Measurements from ENCODE around the gene CNGB1. TPM values are rescaled to one million over a fixed set of nuclear protein-coding genes. Genes with fewer than 3 reads are reported as not detected.

CNGB1 gene
- total RNA-seq, 1 experiment from 2014 or later = not detected

DNA sequence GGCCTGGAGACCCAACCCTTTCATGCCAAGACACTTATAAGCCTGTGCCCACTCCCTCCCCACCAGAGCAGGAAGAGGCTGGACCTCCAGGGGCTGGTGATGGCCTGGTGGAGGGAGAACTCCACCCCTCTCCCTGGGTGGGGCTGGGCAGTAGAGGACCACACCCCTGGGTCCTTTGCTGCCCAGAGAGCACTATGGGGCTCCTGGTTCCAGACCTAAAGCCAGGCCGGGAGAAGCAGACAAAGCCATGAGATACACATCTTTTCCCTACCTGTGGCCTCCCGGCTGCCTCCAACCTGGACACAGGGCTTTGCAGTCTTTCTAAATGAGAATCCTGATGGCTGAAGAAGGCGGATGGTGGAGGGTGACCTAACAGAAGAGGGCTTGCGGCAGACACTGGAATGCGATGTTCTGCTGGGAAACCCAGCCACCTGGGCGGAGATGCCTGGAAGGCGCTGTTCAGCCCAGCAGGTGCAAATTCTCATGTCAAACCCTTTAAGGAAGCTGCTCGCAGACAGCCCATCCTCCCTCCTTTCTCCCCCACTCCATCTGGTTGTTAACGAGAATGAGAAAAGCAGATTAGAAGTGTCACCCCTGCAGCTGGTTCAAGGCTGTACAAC, 124.7 kb downstream of the CNGB1 start:
- BruUV-seq (replicated peaks) = no TSS peak
- Histone ChIP-seq H3K4me1 (ENCODE audit: control insufficient read depth in 1 of 2, insufficient read depth in 2 of 2, low read length in 2 of 2) (peaks cover 2 to 6% of the 10 kb centered on the region in 2 experiments; a peak in 2 of 4 replicates), H3K9me3 (ENCODE audit: control insufficient read depth in 1 of 2, insufficient read depth in 1 of 2, low read depth in 1 of 2, low read length in 2 of 2) (no peaks in the 10 kb centered on the region), H3K4me3 (replicated peaks in 1 of 2; ENCODE audit: low read depth in 1 of 2, low read length in 2 of 2) (no peak overlapping the region), H3K4me2 (ENCODE audit: low read length) (no peak overlapping the region), H3K36me3 (ENCODE audit: control insufficient read depth in 1 of 2, insufficient read depth in 2 of 2, low read length in 2 of 2) (no peaks in the 10 kb centered on the region), H3K79me2 (ENCODE audit: insufficient read depth, low read length) (no peaks in the 10 kb centered on the region), H3K9me2 (ENCODE audit: insufficient read depth) (no peaks in the 10 kb centered on the region), H4K20me1 (ENCODE audit: insufficient read depth) (no peaks in the 10 kb centered on the region), H2AFZ (ENCODE audit: low read depth, low read length, poor library complexity, severe bottlenecking) (no peak overlapping the region), H3K27ac (ENCODE audit: low read depth, low read length) (no peak overlapping the region), H3K9ac (ENCODE audit: low read length) (no peak overlapping the region), H3K27me3 (ENCODE audit: insufficient read depth, low read length) (no peaks in the 10 kb centered on the region)
- no peak for TF ChIP-seq EZH2phosphoT487 (IDR thresholded peaks at IDR 0.05; ENCODE audit: borderline replicate concordance)
- no peak for TF ChIP-seq FOSL1 (IDR thresholded peaks at IDR 0.05; ENCODE audit: low read depth)
- TF ChIP-seq POLR2AphosphoS5 (IDR thresholded peaks at IDR 0.05; ENCODE audit: low read depth, low read length) = no peak
- no peak for TF ChIP-seq JUND (IDR thresholded peaks at IDR 0.05)
- TF ChIP-seq SRF (IDR thresholded peaks at IDR 0.05; ENCODE audit: low read depth) = no peak
- TF ChIP-seq EGR1 (IDR thresholded peaks at IDR 0.05; ENCODE audit: low read depth) = no peak
- no peak for TF ChIP-seq TCF7L2 (IDR thresholded peaks at IDR 0.05; ENCODE audit: borderline replicate concordance, extremely low read depth, insufficient read depth, insufficient read length)
- no peak for TF ChIP-seq SIN3A (IDR thresholded peaks at IDR 0.05; ENCODE audit: low read depth)
- TF ChIP-seq CEBPB (IDR thresholded peaks at IDR 0.05; ENCODE audit: low read depth) = no peak
- TF ChIP-seq SP1 (IDR thresholded peaks at IDR 0.05; ENCODE audit: low read depth) = no peak
- no peak for TF ChIP-seq ELF1 (IDR thresholded peaks at IDR 0.05; ENCODE audit: borderline replicate concordance, low read depth)
- ChIA-PET CTCF (no interaction called here), POLR2A (no interaction called here), RAD21 (ENCODE audit: low non-redundant PET in 1 of 2, low total read pairs in 2 of 2, uncharacterized antibody in 2 of 2, unreplicated experiment in 2 of 2) (no interaction called here)
- intact Hi-C loops (cut with micrococcal nuclease) = no loop called here
- ATAC-seq = peak; percentile 44
- DNase-seq (ENCODE audit: low read depth, low spot score) = no peak

DNA sequence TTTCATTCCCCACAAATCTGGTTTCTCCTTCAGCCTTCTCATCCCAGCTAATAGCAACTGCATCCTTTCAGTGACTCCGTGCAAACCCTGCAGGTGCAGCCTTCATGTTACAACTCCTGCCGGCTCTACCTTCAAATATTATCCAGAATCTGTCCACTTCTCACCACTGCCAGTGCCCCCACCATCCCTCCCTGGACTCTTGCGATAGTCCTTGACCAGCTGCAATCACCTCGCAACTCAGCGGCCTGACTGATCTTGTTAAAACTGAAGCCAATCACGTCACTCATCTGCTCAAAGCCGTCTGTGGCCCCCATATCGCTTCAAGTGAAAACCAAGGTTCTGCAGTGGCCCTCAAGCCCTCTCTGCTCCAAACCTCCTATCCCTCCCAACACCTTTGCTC, 125.8 kb downstream of the CNGB1 start:
- Histone ChIP-seq H3K9ac (ENCODE audit: low read length) (no peak overlapping the region), H3K27ac (ENCODE audit: low read depth, low read length) (no peak overlapping the region), H3K4me2 (ENCODE audit: low read length) (no peak overlapping the region), H3K9me2 (ENCODE audit: insufficient read depth) (no peaks in the 10 kb centered on the region), H3K9me3 (ENCODE audit: control insufficient read depth in 1 of 2, insufficient read depth in 1 of 2, low read depth in 1 of 2, low read length in 2 of 2) (no peaks in the 10 kb centered on the region), H4K20me1 (ENCODE audit: insufficient read depth) (no peaks in the 10 kb centered on the region), H3K4me3 (replicated peaks in 1 of 2; ENCODE audit: low read depth in 1 of 2, low read length in 2 of 2) (no peak overlapping the region), H3K27me3 (ENCODE audit: insufficient read depth, low read length) (no peaks in the 10 kb centered on the region), H3K36me3 (ENCODE audit: control insufficient read depth in 1 of 2, insufficient read depth in 2 of 2, low read length in 2 of 2) (no peaks in the 10 kb centered on the region), H3K4me1 (ENCODE audit: control insufficient read depth in 1 of 2, insufficient read depth in 2 of 2, low read length in 2 of 2) (peaks cover 2 to 6% of the 10 kb centered on the region in 2 experiments; a peak in 2 of 4 replicates), H2AFZ (ENCODE audit: low read depth, low read length, poor library complexity, severe bottlenecking) (no peak overlapping the region), H3K79me2 (ENCODE audit: insufficient read depth, low read length) (no peaks in the 10 kb centered on the region)
- ATAC-seq (no peak), DNase-seq (ENCODE audit: low read depth, low spot score) (no peak)
- intact Hi-C loops (cut with micrococcal nuclease) = no loop called here
- ChIA-PET CTCF (no interaction called here), RAD21 (ENCODE audit: low non-redundant PET in 1 of 2, low total read pairs in 2 of 2, uncharacterized antibody in 2 of 2, unreplicated experiment in 2 of 2) (no interaction called here), POLR2A (no interaction called here)
- BruUV-seq (replicated peaks) = no TSS peak
- TF ChIP-seq RAD21 (IDR thresholded peaks at IDR 0.05; ENCODE audit: low read depth) (no peak), EZH2phosphoT487 (IDR thresholded peaks at IDR 0.05; ENCODE audit: borderline replicate concordance) (no peak), TCF7L2 (IDR thresholded peaks at IDR 0.05; ENCODE audit: borderline replicate concordance, extremely low read depth, insufficient read depth, insufficient read length) (no peak), JUND (IDR thresholded peaks at IDR 0.05) (no peak), YY1 (IDR thresholded peaks at IDR 0.05; ENCODE audit: extremely low read depth, insufficient replicate concordance, low read depth, low read length) (no peak), FOSL1 (IDR thresholded peaks at IDR 0.05; ENCODE audit: low read depth) (no peak), ZFX (IDR thresholded peaks at IDR 0.05) (no peak), SIN3A (IDR thresholded peaks at IDR 0.05; ENCODE audit: low read depth) (no peak), POLR2AphosphoS5 (IDR thresholded peaks at IDR 0.05; ENCODE audit: low read depth, low read length) (no peak)
- TF ChIP-seq, protein P1, sequence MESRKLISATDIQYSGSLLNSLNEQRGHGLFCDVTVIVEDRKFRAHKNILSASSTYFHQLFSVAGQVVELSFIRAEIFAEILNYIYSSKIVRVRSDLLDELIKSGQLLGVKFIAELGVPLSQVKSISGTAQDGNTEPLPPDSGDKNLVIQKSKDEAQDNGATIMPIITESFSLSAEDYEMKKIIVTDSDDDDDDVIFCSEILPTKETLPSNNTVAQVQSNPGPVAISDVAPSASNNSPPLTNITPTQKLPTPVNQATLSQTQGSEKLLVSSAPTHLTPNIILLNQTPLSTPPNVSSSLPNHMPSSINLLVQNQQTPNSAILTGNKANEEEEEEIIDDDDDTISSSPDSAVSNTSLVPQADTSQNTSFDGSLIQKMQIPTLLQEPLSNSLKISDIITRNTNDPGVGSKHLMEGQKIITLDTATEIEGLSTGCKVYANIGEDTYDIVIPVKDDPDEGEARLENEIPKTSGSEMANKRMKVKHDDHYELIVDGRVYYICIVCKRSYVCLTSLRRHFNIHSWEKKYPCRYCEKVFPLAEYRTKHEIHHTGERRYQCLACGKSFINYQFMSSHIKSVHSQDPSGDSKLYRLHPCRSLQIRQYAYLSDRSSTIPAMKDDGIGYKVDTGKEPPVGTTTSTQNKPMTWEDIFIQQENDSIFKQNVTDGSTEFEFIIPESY (IDR thresholded peaks at IDR 0.05; ENCODE audit: extremely low read depth, insufficient replicate concordance, low read length) = no peak
- TF ChIP-seq, protein P2, sequence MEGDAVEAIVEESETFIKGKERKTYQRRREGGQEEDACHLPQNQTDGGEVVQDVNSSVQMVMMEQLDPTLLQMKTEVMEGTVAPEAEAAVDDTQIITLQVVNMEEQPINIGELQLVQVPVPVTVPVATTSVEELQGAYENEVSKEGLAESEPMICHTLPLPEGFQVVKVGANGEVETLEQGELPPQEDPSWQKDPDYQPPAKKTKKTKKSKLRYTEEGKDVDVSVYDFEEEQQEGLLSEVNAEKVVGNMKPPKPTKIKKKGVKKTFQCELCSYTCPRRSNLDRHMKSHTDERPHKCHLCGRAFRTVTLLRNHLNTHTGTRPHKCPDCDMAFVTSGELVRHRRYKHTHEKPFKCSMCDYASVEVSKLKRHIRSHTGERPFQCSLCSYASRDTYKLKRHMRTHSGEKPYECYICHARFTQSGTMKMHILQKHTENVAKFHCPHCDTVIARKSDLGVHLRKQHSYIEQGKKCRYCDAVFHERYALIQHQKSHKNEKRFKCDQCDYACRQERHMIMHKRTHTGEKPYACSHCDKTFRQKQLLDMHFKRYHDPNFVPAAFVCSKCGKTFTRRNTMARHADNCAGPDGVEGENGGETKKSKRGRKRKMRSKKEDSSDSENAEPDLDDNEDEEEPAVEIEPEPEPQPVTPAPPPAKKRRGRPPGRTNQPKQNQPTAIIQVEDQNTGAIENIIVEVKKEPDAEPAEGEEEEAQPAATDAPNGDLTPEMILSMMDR (IDR thresholded peaks at IDR 0.05 in 2 of 3, conservative IDR thresholded peaks at IDR 0.05 in 1 of 3; ENCODE audit: borderline replicate concordance in 1 of 3, insufficient read depth in 1 of 3, low read depth in 2 of 3, low read length in 2 of 3) = no peak
- TF ChIP-seq, protein P3, sequence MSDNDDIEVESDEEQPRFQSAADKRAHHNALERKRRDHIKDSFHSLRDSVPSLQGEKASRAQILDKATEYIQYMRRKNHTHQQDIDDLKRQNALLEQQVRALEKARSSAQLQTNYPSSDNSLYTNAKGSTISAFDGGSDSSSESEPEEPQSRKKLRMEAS (IDR thresholded peaks at IDR 0.05) = no peak

Data from HCT116 (cell line).